HL-60 (cell line): Measurements from ENCODE around the gene GNRHR.

Source experiments
- DNase-seq, 2 experiments: peaks; one replicate each; pipeline ENCODE4 v3.0.0-alpha.2; 2010 to 2020; ENCODE audit warnings: low read depth in 1 of 2, low spot score in 1 of 2
- H3K27ac ChIP-seq: fragments of 250-450 bp; sonication (Bioruptor Pico); replicated peaks from 2 replicates; pipeline ENCODE4 v1.5.1; 2020; ENCODE audit warnings: mild to moderate bottlenecking, moderate library complexity
- H3K27me3 ChIP-seq: fragments of 250-450 bp; sonication (Bioruptor Pico); 2 replicates; pipeline ENCODE4 v1.5.1; 2021; ENCODE audit warnings: mild to moderate bottlenecking, moderate library complexity; ENCODE audit not compliant: insufficient read depth, poor library complexity, severe bottlenecking
- H3K4me3 ChIP-seq: replicated peaks from 2 replicates; pipeline ENCODE4 v1.5.1; 2011; ENCODE audit warnings: mild to moderate bottlenecking, control low read depth, low read length; ENCODE audit not compliant: insufficient read depth
- GABPA ChIP-seq: IDR thresholded peaks from 2 replicates; pipeline ENCODE4 v1.6.1; 2012; ENCODE audit warnings: low read depth
- POLR2AphosphoS5 ChIP-seq: IDR thresholded peaks from 2 replicates; pipeline ENCODE4 v1.6.1; 2012; ENCODE audit warnings: low read depth
- SPI1 ChIP-seq: IDR thresholded peaks from 2 replicates; pipeline ENCODE4 v1.6.1; 2012; ENCODE audit warnings: low read depth, mild to moderate bottlenecking, borderline replicate concordance
- TF ChIP-seq, protein P1 (sequence below): IDR thresholded peaks from one replicate; pipeline ENCODE4 v1.5.1; 2011; ENCODE audit warnings: low read length, control low read depth, inconsistent platforms; ENCODE audit not compliant: insufficient read depth
- TF ChIP-seq, protein P2 (sequence below): IDR thresholded peaks from 2 replicates; pipeline ENCODE4 v1.6.1; 2012; ENCODE audit warnings: low read depth; ENCODE audit not compliant: insufficient replicate concordance

Gene GNRHR

DNA sequence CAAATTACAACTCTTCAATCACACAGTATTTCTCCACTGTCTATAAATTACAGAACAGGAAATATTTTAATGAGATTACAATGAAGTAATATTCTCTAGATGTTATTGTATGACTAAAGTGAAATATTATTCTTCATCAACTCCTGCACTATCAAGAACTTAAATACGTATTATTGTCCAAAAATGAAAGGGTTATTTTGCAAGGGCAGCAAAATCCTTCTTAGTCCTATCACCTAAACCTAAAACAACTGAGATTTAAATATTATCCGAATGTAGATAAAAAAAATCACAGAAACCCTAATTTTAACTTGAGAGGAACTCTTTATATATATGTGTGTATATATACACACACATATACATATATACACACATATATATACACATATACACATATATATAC is 58.1 kb downstream of the GNRHR start:
- no peak overlapping the region for H3K4me3 ChIP-seq
- TF ChIP-seq SPI1 (no peak), GABPA (no peak), POLR2AphosphoS5 (no peak)
- TF ChIP-seq, protein P1, sequence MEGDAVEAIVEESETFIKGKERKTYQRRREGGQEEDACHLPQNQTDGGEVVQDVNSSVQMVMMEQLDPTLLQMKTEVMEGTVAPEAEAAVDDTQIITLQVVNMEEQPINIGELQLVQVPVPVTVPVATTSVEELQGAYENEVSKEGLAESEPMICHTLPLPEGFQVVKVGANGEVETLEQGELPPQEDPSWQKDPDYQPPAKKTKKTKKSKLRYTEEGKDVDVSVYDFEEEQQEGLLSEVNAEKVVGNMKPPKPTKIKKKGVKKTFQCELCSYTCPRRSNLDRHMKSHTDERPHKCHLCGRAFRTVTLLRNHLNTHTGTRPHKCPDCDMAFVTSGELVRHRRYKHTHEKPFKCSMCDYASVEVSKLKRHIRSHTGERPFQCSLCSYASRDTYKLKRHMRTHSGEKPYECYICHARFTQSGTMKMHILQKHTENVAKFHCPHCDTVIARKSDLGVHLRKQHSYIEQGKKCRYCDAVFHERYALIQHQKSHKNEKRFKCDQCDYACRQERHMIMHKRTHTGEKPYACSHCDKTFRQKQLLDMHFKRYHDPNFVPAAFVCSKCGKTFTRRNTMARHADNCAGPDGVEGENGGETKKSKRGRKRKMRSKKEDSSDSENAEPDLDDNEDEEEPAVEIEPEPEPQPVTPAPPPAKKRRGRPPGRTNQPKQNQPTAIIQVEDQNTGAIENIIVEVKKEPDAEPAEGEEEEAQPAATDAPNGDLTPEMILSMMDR = no peak
- TF ChIP-seq, protein P2, sequence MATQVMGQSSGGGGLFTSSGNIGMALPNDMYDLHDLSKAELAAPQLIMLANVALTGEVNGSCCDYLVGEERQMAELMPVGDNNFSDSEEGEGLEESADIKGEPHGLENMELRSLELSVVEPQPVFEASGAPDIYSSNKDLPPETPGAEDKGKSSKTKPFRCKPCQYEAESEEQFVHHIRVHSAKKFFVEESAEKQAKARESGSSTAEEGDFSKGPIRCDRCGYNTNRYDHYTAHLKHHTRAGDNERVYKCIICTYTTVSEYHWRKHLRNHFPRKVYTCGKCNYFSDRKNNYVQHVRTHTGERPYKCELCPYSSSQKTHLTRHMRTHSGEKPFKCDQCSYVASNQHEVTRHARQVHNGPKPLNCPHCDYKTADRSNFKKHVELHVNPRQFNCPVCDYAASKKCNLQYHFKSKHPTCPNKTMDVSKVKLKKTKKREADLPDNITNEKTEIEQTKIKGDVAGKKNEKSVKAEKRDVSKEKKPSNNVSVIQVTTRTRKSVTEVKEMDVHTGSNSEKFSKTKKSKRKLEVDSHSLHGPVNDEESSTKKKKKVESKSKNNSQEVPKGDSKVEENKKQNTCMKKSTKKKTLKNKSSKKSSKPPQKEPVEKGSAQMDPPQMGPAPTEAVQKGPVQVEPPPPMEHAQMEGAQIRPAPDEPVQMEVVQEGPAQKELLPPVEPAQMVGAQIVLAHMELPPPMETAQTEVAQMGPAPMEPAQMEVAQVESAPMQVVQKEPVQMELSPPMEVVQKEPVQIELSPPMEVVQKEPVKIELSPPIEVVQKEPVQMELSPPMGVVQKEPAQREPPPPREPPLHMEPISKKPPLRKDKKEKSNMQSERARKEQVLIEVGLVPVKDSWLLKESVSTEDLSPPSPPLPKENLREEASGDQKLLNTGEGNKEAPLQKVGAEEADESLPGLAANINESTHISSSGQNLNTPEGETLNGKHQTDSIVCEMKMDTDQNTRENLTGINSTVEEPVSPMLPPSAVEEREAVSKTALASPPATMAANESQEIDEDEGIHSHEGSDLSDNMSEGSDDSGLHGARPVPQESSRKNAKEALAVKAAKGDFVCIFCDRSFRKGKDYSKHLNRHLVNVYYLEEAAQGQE = no peak
- H3K27me3 ChIP-seq = no peaks in the 10 kb centered on the region
- no peak for DNase-seq
- H3K27ac ChIP-seq = no peak overlapping the region

GRCh38 chr4:67694662-67695061 is 59.5 kb downstream of the GNRHR start:
- TF ChIP-seq GABPA = no peak
- no peak overlapping the region for H3K4me3 ChIP-seq
- DNase-seq = no peak
- no peak overlapping the region for H3K27ac ChIP-seq
- H3K27me3 ChIP-seq = no peaks in the 10 kb centered on the region

GRCh38 chr4:67691328-67691727 is 62.9 kb downstream of the GNRHR start:
- no peak for TF ChIP-seq POLR2AphosphoS5
- TF ChIP-seq, protein P2 = no peak
- H3K27ac ChIP-seq = no peak overlapping the region

More at GRCh38 chr4:67691328-67691727, 62.9 kb downstream of the GNRHR start:
- DNase-seq = no peak
- Histone ChIP-seq H3K4me3 (no peak overlapping the region), H3K27me3 (no peaks in the 10 kb centered on the region)
